Neural cell (in vitro differentiated cells): ENCODE measurements around the gene MAPK4. TPM values are rescaled to one million over a fixed set of nuclear protein-coding genes. Genes with fewer than 3 reads are reported as not detected.

Source experiments
- H2AFZ ChIP-seq: fragments of 200-600, 300-800 bp; sonication (generic), shearing (Covaris generic); 2 replicates; pipeline ENCODE4 v1.6.0; 2014; ENCODE audit warnings: low read depth, mild to moderate bottlenecking, antibody characterized with exemption, low read length, moderate library complexity
- H3F3A ChIP-seq: fragments of 200-600 bp; shearing (Covaris generic); 2 replicates; pipeline ENCODE4 v1.6.1; 2016; ENCODE audit warnings: mild to moderate bottlenecking, moderate library complexity, mixed read lengths, antibody characterized with exemption, low read length; ENCODE audit not compliant: insufficient read depth, poor library complexity, severe bottlenecking
- H3K27ac ChIP-seq: fragments of 200-600, 300-800 bp; sonication (generic), shearing (Covaris generic); 2 replicates; pipeline ENCODE4 v1.5.1; 2014; ENCODE audit warnings: mild to moderate bottlenecking, low read length, moderate library complexity
- H3K27me3 ChIP-seq: fragments of 300-800, 200-600 bp; sonication (generic), shearing (Covaris generic); 2 replicates; pipeline ENCODE4 v1.6.0; 2014; ENCODE audit warnings: mild to moderate bottlenecking, low read depth, low read length, moderate library complexity; ENCODE audit not compliant: insufficient read depth
- H3K36me3 ChIP-seq: fragments of 300-800, 200-600 bp; sonication (generic), shearing (Covaris generic); 2 replicates; pipeline ENCODE4 v1.5.1; 2014; ENCODE audit warnings: mild to moderate bottlenecking, antibody characterized with exemption, low read length, moderate library complexity; ENCODE audit not compliant: insufficient read depth
- H3K4me2 ChIP-seq: fragments of 300-800, 200-600 bp; sonication (generic), shearing (Covaris generic); 2 replicates; pipeline ENCODE4 v1.6.0; 2014; ENCODE audit warnings: mild to moderate bottlenecking, low read length
- H3K4me3 ChIP-seq: fragments of 300-800, 200-600 bp; sonication (generic), shearing (Covaris generic); 2 replicates; pipeline ENCODE4 v1.5.1; 2014; ENCODE audit warnings: mild to moderate bottlenecking, low read length, moderate library complexity
- H3K79me2 ChIP-seq: fragments of 200-600 bp; shearing (Covaris generic); replicated peaks from 2 replicates; pipeline ENCODE4 v1.6.0; 2014; ENCODE audit warnings: mild to moderate bottlenecking, low read length, moderate library complexity; ENCODE audit not compliant: insufficient read depth
- H3K9ac ChIP-seq: fragments of 300-800, 200-600 bp; sonication (generic), shearing (Covaris generic); 2 replicates; pipeline ENCODE4 v1.6.1; 2016; ENCODE audit warnings: mild to moderate bottlenecking, low read length, mixed read lengths
- H3K9me2 ChIP-seq: fragments of 200-600 bp; shearing (Covaris generic); 2 replicates; pipeline ENCODE4 v1.6.1; 2016; ENCODE audit warnings: mild to moderate bottlenecking, low read length, mixed read lengths; ENCODE audit not compliant: insufficient read depth
- H3K9me3 ChIP-seq: fragments of 200-600, 300-800 bp; sonication (generic), shearing (Covaris generic); 2 replicates; pipeline ENCODE4 v1.6.1; 2016; ENCODE audit warnings: mild to moderate bottlenecking, mixed run types, low read length, moderate library complexity, mixed read lengths
- H4K20me1 ChIP-seq: fragments of 200-600 bp; shearing (Covaris generic); 2 replicates; pipeline ENCODE4 v1.6.1; 2016; ENCODE audit warnings: mild to moderate bottlenecking, mixed run types; ENCODE audit not compliant: insufficient read depth
- CTCF ChIP-seq: fragments of 450-650 bp; IDR thresholded peaks from 2 replicates; pipeline ENCODE4 v1.5.1; 2014; ENCODE audit warnings: antibody characterized with exemption, mild to moderate bottlenecking, moderate library complexity; ENCODE audit not compliant: poor library complexity, severe bottlenecking
- EP300 ChIP-seq: fragments of 450-650 bp; conservative IDR thresholded peaks from 2 replicates; pipeline ENCODE4 v1.6.1; 2014; ENCODE audit warnings: antibody characterized with exemption, mild to moderate bottlenecking, moderate library complexity; ENCODE audit not compliant: poor library complexity, severe bottlenecking
- EZH2 ChIP-seq: fragments of 200-600, 300-800 bp; shearing (Covaris generic), sonication (generic); IDR thresholded peaks from 2 replicates; pipeline ENCODE4 v1.6.1; 2014; ENCODE audit warnings: antibody characterized with exemption, low read length, borderline replicate concordance, mild to moderate bottlenecking; ENCODE audit not compliant: insufficient read depth, poor library complexity, severe bottlenecking
- MXI1 ChIP-seq: fragments of 450-650 bp; conservative IDR thresholded peaks from 2 replicates; pipeline ENCODE4 v1.6.1; 2014; ENCODE audit warnings: antibody characterized with exemption, mild to moderate bottlenecking; ENCODE audit not compliant: poor library complexity, severe bottlenecking
- RAD21 ChIP-seq: fragments of 450-650 bp; conservative IDR thresholded peaks from 2 replicates; pipeline ENCODE4 v1.6.1; 2014; ENCODE audit warnings: antibody characterized with exemption, mild to moderate bottlenecking, moderate library complexity
- REST ChIP-seq: IDR thresholded peaks from 2 replicates; pipeline ENCODE4 v1.6.1; 2012; ENCODE audit warnings: borderline replicate concordance
- SMC3 ChIP-seq: fragments of 450-650 bp; conservative IDR thresholded peaks from 2 replicates; pipeline ENCODE4 v1.6.1; 2014; ENCODE audit warnings: antibody characterized with exemption, mild to moderate bottlenecking, moderate library complexity; ENCODE audit not compliant: poor library complexity
- TAF1 ChIP-seq: IDR thresholded peaks from 2 replicates; pipeline ENCODE4 v1.6.1; 2012; ENCODE audit warnings: low read depth
- polyA plus RNA-seq: library from polyadenylated mRNA; depleted of rRNA; stranded (reverse); fragments of >200 nt; gene quantifications from 2 replicates; pipeline ENCODE4 v1.2.3, GENCODE V29; 2014

The MAPK4 gene
- polyA plus RNA-seq, 1 donor from 2014 or later: 12.7 TPM

DNA sequence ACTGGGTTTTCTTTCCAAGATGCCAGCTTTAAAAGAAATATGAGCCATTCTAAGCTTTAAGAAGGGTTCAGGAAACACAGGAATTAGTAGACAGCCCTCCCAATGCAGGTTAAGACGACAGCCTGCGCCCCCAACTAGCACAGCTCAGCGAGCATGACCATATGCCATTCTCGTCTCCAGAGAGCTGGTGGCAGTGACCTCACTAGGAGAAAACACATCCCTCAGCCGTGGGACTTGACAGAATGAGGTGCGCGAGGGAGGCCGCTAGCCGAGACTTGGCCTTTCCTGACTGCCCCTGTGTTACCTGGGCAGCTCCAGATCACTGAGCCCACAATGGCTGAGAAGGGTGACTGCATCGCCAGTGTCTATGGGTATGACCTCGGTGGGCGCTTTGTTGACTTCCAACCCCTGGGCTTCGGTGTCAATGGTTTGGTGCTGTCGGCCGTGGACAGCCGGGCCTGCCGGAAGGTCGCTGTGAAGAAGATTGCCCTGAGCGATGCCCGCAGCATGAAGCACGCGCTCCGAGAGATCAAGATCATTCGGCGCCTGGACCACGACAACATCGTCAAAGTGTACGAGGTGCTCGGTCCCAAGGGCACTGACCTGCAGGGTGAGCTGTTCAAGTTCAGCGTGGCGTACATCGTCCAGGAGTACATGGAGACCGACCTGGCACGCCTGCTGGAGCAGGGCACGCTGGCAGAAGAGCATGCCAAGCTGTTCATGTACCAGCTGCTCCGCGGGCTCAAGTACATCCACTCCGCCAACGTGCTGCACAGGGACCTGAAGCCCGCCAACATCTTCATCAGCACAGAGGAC, 103.9 kb downstream of the MAPK4 start:
- Histone ChIP-seq H3K4me2 (no peak overlapping the region), H3K36me3 (peaks cover 7% of the 10 kb centered on the region), H2AFZ (no peak overlapping the region), H3K27ac (no peak overlapping the region), H3K9ac (no peak overlapping the region), H3F3A (no peaks in the 10 kb centered on the region), H3K9me3 (no peaks in the 10 kb centered on the region), H3K9me2 (no peaks in the 10 kb centered on the region), H3K27me3 (no peaks in the 10 kb centered on the region), H4K20me1 (no peaks in the 10 kb centered on the region), H3K4me3 (no peak overlapping the region), H3K79me2 (no peaks in the 10 kb centered on the region)
- TF ChIP-seq EP300 (no peak), SMC3 (no peak), EZH2 (no peak), MXI1 (no peak)

DNA sequence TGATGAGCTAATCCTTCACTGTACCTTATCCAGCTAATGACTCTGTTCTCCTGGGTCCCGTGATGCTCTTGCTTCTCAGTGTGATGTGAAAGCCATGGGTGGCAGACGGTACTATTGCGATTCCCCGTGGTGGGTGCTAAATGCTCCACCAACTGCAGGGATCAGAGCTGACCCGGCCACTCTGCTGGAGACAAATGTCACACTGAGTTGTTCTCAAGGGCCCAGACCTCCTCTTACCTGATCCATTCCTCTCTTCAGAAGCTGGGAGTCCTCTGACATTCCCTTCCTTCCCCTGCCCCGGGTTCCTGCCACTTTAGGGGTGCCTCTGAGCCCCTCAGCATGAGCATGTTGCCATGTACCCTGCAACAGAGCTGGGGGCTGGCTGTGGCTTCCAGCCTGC, 105.1 kb downstream of the MAPK4 start:
- no peaks in the 10 kb centered on the region for H3K27me3 ChIP-seq
- no peak overlapping the region for H3K27ac ChIP-seq
- H3K4me2 ChIP-seq: no peak overlapping the region
- no peak overlapping the region for H3K4me3 ChIP-seq
- TF ChIP-seq SMC3 (no peak), RAD21 (no peak), CTCF (no peak), REST (no peak), MXI1 (no peak), TAF1 (no peak), EP300 (no peak)
- H3K9me2 ChIP-seq: no peaks in the 10 kb centered on the region
- no peaks in the 10 kb centered on the region for H4K20me1 ChIP-seq
- H3K9ac ChIP-seq: no peak overlapping the region
- no peaks in the 10 kb centered on the region for H3F3A ChIP-seq
- H3K79me2 ChIP-seq: no peaks in the 10 kb centered on the region
- H2AFZ ChIP-seq: no peak overlapping the region
- no peaks in the 10 kb centered on the region for H3K9me3 ChIP-seq
- H3K36me3 ChIP-seq: peaks cover 7% of the 10 kb centered on the region
